ENCODE data around the gene RRP36.

DNA sequence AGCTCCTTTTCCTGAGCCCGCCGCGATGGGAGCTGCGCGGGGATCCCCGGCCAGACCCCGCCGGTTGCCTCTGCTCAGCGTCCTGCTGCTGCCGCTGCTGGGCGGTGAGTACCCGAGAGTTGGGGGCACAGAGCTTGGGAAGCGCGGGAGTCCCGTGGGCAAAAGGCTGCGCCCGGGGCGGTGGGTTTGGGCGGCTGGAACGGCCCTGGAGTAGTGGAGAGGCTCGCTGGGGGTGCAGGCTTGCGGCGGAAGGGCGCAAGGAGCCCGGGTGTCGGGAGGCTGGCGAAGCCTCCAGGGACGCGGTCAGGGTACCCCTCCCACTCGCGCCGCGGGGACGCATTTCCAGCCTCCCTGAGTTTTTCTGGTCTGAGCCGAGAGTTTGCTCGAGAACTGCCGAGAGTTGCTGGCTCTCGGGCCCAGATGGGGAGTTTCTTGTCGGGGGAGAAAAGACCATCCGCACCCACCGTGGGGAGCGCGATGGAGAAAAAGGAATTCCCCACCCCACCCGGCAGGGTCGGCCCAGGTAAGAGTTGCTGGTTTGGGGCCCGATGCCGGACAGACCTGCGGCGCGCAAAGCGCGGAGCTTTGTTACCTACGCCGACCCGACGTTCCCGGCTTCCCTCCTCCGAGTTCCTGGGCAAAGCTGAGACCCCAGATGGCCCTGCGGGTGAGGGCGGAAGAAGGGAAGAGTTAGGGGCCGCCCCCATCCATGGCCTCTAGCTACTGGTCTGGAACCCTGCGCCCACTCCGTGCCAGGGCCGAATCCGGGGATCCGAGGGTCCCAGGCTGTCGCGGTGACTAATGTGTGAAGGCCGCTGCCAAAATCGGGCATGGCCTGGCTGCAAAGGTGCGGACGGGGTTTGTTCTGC, 55.3 kb downstream of the RRP36 start:
- TF ChIP-seq, protein P1, sequence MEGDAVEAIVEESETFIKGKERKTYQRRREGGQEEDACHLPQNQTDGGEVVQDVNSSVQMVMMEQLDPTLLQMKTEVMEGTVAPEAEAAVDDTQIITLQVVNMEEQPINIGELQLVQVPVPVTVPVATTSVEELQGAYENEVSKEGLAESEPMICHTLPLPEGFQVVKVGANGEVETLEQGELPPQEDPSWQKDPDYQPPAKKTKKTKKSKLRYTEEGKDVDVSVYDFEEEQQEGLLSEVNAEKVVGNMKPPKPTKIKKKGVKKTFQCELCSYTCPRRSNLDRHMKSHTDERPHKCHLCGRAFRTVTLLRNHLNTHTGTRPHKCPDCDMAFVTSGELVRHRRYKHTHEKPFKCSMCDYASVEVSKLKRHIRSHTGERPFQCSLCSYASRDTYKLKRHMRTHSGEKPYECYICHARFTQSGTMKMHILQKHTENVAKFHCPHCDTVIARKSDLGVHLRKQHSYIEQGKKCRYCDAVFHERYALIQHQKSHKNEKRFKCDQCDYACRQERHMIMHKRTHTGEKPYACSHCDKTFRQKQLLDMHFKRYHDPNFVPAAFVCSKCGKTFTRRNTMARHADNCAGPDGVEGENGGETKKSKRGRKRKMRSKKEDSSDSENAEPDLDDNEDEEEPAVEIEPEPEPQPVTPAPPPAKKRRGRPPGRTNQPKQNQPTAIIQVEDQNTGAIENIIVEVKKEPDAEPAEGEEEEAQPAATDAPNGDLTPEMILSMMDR (IDR thresholded peaks at IDR 0.05), result no peak
- TF ChIP-seq, protein P2, sequence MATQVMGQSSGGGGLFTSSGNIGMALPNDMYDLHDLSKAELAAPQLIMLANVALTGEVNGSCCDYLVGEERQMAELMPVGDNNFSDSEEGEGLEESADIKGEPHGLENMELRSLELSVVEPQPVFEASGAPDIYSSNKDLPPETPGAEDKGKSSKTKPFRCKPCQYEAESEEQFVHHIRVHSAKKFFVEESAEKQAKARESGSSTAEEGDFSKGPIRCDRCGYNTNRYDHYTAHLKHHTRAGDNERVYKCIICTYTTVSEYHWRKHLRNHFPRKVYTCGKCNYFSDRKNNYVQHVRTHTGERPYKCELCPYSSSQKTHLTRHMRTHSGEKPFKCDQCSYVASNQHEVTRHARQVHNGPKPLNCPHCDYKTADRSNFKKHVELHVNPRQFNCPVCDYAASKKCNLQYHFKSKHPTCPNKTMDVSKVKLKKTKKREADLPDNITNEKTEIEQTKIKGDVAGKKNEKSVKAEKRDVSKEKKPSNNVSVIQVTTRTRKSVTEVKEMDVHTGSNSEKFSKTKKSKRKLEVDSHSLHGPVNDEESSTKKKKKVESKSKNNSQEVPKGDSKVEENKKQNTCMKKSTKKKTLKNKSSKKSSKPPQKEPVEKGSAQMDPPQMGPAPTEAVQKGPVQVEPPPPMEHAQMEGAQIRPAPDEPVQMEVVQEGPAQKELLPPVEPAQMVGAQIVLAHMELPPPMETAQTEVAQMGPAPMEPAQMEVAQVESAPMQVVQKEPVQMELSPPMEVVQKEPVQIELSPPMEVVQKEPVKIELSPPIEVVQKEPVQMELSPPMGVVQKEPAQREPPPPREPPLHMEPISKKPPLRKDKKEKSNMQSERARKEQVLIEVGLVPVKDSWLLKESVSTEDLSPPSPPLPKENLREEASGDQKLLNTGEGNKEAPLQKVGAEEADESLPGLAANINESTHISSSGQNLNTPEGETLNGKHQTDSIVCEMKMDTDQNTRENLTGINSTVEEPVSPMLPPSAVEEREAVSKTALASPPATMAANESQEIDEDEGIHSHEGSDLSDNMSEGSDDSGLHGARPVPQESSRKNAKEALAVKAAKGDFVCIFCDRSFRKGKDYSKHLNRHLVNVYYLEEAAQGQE (IDR thresholded peaks at IDR 0.05; ENCODE audit: low read depth, low read length), result no peak
- TF ChIP-seq TAF1 (IDR thresholded peaks at IDR 0.05; ENCODE audit: borderline replicate concordance, low read depth, low read length) (peak; percentile 61; the same call in 1 of the 2 replicates), SIN3A (IDR thresholded peaks at IDR 0.05; ENCODE audit: borderline replicate concordance, low read depth, low read length) (peak; percentile 43; the same call in 1 of the 2 replicates), EP300 (IDR thresholded peaks at IDR 0.05; ENCODE audit: borderline replicate concordance in 1 of 2, low read depth in 1 of 2, low read length in 1 of 2) (no peak)
- TF ChIP-seq, protein P3, sequence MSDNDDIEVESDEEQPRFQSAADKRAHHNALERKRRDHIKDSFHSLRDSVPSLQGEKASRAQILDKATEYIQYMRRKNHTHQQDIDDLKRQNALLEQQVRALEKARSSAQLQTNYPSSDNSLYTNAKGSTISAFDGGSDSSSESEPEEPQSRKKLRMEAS (IDR thresholded peaks at IDR 0.05; ENCODE audit: low read depth), result no peak

Measured in SK-N-SH (cell line).